GM18951 (cell line): ENCODE measurements around the gene ATP6V1B1.
"Not testable (repeated sequence)": the region's sequence is repeated elsewhere in the genome, so short reads cannot be mapped to it uniquely, and the experiment has no call there.

ENCODE experiments used
- POLR2A ChIP-seq: IDR thresholded peaks from 4 replicates; pipeline ENCODE4 v1.6.1; 2011; ENCODE audit warnings: mild to moderate bottlenecking; ENCODE audit not compliant: insufficient read length, insufficient read depth; ENCODE audit errors: extremely low read depth
- in situ Hi-C: fragments of 300-500 bp; cut with MboI; formaldehyde crosslinking; loops from one replicate; pipeline ENCODE4 v1.12.0; 2022; ENCODE audit warnings: low sequenced_read_pairs, mixed read lengths, inconsistent platforms; ENCODE audit not compliant: unreplicated experiment

Gene ATP6V1B1

GRCh38 chr2:71003966-71004755, 68.5 kb downstream of the ATP6V1B1 start:
- no peak for TF ChIP-seq POLR2A
- in situ Hi-C loops: no loop called here

GRCh38 chr2:71004857-71005256, 69.2 kb downstream of the ATP6V1B1 start:
- no peak for TF ChIP-seq POLR2A
- in situ Hi-C loops: no loop called here

- no peak for TF ChIP-seq POLR2A
- in situ Hi-C loops: no loop called here
Observed at GRCh38 chr2:71005271-71006202, 69.8 kb downstream of the ATP6V1B1 start.

GRCh38 chr2:71006323-71006722, 70.6 kb downstream of the ATP6V1B1 start:
- in situ Hi-C loops: no loop called here
- TF ChIP-seq POLR2A: no peak

GRCh38 chr2:71006955-71007799, 71.5 kb downstream of the ATP6V1B1 start:
- in situ Hi-C loops: no loop called here
- TF ChIP-seq POLR2A: no peak

- in situ Hi-C loops: no loop called here
- TF ChIP-seq POLR2A: no peak
Observed at GRCh38 chr2:71008342-71008741, 72.6 kb downstream of the ATP6V1B1 start.

- in situ Hi-C loops: not testable (repeated sequence)
Observed at GRCh38 chr2:71011786-71012185, 76.1 kb downstream of the ATP6V1B1 start.
